LHCN-M2 (cell line): ENCODE measurements around the gene TM4SF20. TPM values are rescaled to one million over a fixed set of nuclear protein-coding genes. Genes with fewer than 3 reads are reported as not detected.
"Not testable (repeated sequence)": the region's sequence is repeated elsewhere in the genome, so short reads cannot be mapped to it uniquely, and the experiment has no call there.

Experiments used
- DNase-seq: peaks from one replicate; pipeline ENCODE4 v3.0.0-alpha.2; 2012; ENCODE audit warnings: low read depth
- total RNA-seq: library from RNA; depleted of rRNA; stranded (reverse); fragments of >200 nt; gene quantifications from 2 replicates; pipeline ENCODE4 v1.2.3, GENCODE V29; 2014

The TM4SF20 gene
- total RNA-seq, 1 experiment from 2014 or later: not detected

DNA sequence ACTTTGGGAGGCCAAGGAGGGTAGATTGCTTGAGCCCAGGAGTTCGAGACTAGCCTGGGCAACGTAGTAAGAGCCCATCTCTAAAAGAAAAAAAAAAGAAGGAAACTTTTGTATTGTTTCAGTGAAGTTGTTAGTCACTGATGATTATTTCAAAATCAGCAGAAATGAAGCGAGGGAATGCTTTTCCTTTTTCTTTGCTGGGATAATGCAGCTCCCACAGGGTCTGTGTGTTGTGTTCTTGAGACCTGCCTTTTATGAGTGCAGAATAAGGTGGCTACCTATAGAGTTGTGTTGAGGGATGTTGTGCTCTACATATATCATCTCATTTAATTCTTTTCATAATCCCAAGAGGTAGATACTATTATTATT, 11.7 kb downstream of the TM4SF20 start:
- DNase-seq: no peak

DNA sequence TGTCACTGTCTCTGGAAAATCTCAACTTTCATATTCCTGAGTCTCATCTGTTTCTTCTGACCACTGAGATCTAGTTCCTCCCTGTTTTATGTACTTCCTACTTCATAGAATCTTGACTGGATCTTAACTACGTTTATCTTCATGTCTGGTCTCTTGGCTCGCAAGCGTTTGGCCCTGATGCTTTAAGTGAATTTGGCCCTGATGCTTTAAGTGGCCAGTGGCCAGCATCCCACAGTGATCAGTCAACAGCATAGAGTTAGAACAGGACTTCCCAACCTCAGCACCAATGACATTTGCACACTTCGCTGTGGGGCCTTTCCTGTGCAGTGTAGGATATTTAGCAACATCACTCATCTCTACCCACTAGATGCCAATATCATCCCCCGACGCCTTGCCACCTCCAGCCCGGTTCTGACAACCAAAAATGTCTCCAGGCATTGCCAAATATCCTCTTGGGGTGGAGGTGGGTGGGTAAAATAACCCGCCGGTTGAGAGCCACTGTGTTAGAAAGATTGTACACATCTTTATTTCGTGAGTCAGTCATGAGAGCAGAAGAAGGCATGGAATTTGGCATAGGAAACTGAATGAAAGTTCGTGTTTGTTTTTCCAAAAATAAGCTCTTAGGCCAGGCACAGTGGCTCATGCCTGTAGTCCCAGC, 12.2 kb downstream of the TM4SF20 start:
- DNase-seq: peak; percentile 52

GRCh38 chr2:227365833-227366232, 13.3 kb downstream of the TM4SF20 start:
- no peak for DNase-seq

GRCh38 chr2:227364585-227365263, 14.4 kb downstream of the TM4SF20 start:
- DNase-seq: not testable (repeated sequence)

- DNase-seq: no peak
Measured at GRCh38 chr2:227363756-227364155, 15.3 kb downstream of the TM4SF20 start.

DNA sequence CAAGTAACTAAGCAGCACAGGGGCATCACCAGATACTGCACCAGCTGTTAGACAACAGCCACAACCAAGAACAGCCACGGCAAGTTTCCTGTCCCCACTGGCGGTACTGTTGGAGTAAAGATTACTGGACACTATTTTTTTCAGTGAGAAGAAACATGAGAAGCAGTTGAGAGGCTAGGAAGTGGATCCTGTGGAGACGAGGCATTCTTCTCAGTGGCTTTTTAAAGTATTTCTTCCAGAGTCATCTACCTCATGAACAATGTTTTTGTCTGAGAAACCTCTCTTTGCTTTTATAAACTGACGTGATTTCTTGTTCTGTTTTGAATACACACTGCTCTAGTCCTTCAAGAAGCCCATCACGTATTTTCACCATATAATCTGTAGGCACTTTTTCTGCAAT, 18.8 kb downstream of the TM4SF20 start:
- DNase-seq: no peak

GRCh38 chr2:227351639-227352038, 27.5 kb downstream of the TM4SF20 start:
- no peak for DNase-seq

GRCh38 chr2:227349989-227350612, 29.0 kb downstream of the TM4SF20 start:
- DNase-seq: no peak

- no peak for DNase-seq
Measured at GRCh38 chr2:227348324-227348723, 30.8 kb downstream of the TM4SF20 start.

GRCh38 chr2:227347117-227347516, 32.0 kb downstream of the TM4SF20 start:
- no peak for DNase-seq

GRCh38 chr2:227344231-227344630, 34.9 kb downstream of the TM4SF20 start:
- no peak for DNase-seq

DNA sequence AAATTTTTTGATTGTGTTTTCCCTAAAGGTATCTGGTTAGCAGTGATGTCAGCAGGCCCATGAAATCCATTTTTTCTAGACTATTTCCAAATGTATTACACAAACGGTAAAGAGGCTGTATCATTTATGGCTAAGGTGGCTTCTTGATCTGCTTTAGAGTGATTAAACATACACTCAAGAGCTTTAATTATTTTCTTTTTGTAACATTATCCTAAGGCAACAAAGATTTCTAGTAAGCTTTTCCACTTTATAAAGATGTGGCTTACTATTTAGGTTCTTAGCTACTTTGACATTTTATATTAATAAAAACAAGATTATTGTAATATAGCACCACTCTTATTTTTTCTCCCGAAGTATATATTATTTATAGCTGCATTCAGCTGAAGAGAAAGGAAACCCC, 37.6 kb downstream of the TM4SF20 start:
- no peak for DNase-seq

- DNase-seq: no peak
Measured at GRCh38 chr2:227340106-227340505, 39.0 kb downstream of the TM4SF20 start.

- DNase-seq: no peak
Measured at GRCh38 chr2:227339098-227339599, 40.0 kb downstream of the TM4SF20 start.

GRCh38 chr2:227337442-227337841, 41.7 kb downstream of the TM4SF20 start:
- no peak for DNase-seq

DNA sequence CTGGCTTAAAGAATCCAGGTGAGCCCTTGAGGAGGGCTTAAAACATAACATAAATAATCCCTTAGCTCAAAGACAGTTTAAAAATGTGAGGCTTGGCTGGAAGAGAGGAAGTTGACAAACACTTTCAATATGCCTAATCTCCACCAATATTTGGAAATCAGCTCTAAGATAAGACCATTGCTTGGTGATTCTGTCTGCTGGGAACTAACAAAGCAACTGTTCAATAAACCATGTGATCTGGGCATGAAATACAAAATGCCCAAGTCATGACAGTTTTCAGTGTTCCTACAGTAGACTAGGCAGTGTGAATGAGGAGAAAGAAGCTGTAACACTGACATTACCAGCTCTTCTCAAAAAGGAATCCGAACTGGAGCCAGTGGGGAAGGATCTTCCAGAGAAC, 43.4 kb downstream of the TM4SF20 start:
- DNase-seq: no peak

DNA sequence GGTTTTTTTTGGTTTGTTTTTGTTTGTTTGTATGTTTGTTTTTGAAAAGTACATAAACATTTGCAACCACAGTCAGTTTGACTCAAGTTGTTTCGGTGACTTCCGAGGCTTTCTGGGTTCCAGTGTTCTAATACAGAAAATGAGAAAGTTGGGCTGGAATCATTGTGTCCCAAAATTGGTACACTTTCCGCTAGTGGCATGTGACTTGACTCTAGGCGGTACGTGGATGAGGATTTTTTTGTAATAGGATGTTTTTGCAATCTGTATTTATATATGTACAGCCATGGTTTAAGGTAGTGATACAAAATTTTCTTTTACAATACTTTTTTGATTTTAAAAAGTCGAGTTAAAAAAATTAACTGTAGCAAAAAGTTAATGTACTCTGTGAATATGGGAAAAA, 52.3 kb downstream of the TM4SF20 start:
- DNase-seq: no peak

- DNase-seq: peak; percentile 43
Measured at GRCh38 chr2:227325839-227326195, 53.3 kb downstream of the TM4SF20 start.

- peak; percentile 90 for DNase-seq
Measured at GRCh38 chr2:227324995-227325838, 53.9 kb downstream of the TM4SF20 start, which contains the start of gene MFF. Gene MFF (plus strand): TSS chr2:227325251. CDS start chr2:227330666, 5,415 bp downstream.

DNA sequence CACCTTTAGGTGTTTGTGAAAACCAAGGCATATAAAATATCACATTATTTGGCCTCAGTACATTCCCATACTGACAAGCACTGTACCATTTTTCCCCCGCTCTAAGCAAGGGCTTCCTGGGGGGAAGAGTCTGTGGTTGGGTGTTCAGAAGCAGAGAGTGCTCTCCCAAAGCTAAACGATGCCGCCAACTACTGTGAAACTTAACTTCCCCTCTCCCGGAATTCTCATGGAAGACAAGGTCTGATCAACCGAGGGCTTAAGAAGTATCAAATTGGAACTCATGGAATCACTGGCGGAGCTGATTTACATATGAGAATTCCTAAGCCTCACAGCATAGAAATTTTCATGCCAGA, 54.5 kb downstream of the TM4SF20 start:
- DNase-seq: no peak

- DNase-seq: no peak
Measured at GRCh38 chr2:227323818-227324217, 55.3 kb downstream of the TM4SF20 start.
